Left ventricle myocardium inferior (tissue), 1 donor: ENCODE measurements around the gene HSDL1. TPM values are rescaled to one million over a fixed set of nuclear protein-coding genes. Genes with fewer than 3 reads are reported as not detected.

Source experiments
- DNase-seq: peaks from one replicate; pipeline ENCODE4 v3.0.0-alpha.2; 2020
- H3K27ac ChIP-seq: fragments of 200-600 bp; replicated peaks from 2 replicates; pipeline ENCODE4 v1.8.0; 2021
- H3K27me3 ChIP-seq: fragments of 200-600 bp; 2 replicates; pipeline ENCODE4 v1.8.0; 2021; ENCODE audit warnings: low read depth
- H3K36me3 ChIP-seq: fragments of 200-600 bp; 2 replicates; pipeline ENCODE4 v1.8.0; 2021
- H3K4me1 ChIP-seq: fragments of 200-600 bp; 2 replicates; pipeline ENCODE4 v1.8.0; 2021
- H3K4me3 ChIP-seq: fragments of 200-600 bp; 2 replicates; pipeline ENCODE4 v1.8.0; 2021; ENCODE audit warnings: mild to moderate bottlenecking, moderate library complexity
- H3K9me3 ChIP-seq: fragments of 200-600 bp; replicated peaks from 2 replicates; pipeline ENCODE4 v1.8.0; 2021
- intact Hi-C: fragments of 100-400 bp; cut with micrococcal nuclease; formaldehyde crosslinking; loops from one replicate; pipeline ENCODE4 v1.11.0; 2022
- total RNA-seq: library from RNA; stranded (reverse); fragmentation: NEBNext Ultra II Directional; extraction: Animal tissue kit (Norgen Biotek cat#: 25700); gene quantifications from one replicate; pipeline ENCODE4 v1.2.1, GENCODE V29; 2021
- TF ChIP-seq, protein P1 (sequence below): fragments of 200-600 bp; IDR thresholded peaks from 2 replicates; pipeline ENCODE4 v1.8.0; 2021; ENCODE audit warnings: antibody characterized with exemption, mild to moderate bottlenecking, borderline replicate concordance
- donor health status: DM: no; HTN: yes; CAD: no; lungs with severe emphysema.

The HSDL1 gene
- total RNA-seq, 1 donor from 2014 or later = 23.8 TPM

DNA sequence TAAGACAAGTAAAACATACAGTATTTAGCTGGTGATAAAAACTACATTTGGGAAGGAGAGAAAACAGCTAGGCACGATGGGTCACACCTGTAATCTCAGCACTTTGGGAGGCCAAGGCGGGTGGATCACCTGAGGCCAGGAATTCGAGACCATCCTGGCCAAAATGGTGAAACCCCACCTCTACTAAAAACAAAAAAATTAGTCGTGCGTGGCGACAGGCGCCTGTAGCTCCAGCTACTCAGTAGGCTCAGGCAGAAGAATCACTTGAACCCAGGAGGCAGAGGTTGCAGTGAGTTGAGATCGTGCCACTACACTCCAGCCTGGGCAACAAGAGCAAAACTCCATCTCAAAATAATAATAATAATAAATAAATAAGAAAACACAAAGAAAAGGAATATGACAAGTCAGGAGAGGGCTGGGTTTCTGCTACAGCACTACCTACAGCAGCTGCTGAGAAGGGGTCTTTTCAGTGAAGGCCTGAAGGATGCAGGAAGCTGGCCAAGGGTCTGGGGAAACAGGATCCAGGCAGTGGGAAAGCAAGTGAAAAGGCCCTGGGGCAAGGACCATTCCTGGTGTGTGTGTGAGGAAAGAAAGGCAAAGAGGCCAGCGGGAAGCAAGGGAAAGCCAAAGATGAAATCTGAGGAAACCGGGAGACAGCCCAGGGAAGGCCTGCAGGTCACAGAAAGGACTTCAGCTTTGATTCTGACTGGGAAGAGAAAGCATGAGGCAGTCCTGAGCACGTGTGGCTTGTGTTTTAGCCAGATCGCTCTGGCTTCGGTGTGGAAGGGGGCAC is 38.8 kb downstream of the HSDL1 start:
- intact Hi-C loops = no loop called here
- TF ChIP-seq, protein P1, sequence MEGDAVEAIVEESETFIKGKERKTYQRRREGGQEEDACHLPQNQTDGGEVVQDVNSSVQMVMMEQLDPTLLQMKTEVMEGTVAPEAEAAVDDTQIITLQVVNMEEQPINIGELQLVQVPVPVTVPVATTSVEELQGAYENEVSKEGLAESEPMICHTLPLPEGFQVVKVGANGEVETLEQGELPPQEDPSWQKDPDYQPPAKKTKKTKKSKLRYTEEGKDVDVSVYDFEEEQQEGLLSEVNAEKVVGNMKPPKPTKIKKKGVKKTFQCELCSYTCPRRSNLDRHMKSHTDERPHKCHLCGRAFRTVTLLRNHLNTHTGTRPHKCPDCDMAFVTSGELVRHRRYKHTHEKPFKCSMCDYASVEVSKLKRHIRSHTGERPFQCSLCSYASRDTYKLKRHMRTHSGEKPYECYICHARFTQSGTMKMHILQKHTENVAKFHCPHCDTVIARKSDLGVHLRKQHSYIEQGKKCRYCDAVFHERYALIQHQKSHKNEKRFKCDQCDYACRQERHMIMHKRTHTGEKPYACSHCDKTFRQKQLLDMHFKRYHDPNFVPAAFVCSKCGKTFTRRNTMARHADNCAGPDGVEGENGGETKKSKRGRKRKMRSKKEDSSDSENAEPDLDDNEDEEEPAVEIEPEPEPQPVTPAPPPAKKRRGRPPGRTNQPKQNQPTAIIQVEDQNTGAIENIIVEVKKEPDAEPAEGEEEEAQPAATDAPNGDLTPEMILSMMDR = no peak
- DNase-seq = no peak
- H3K27ac ChIP-seq = peak overlapping the region; percentile 88
- peaks cover 88% of the 10 kb centered on the region for H3K4me1 ChIP-seq
- H3K27me3 ChIP-seq = no peaks in the 10 kb centered on the region
- H3K36me3 ChIP-seq = peaks cover 18% of the 10 kb centered on the region
- no peaks in the 10 kb centered on the region for H3K9me3 ChIP-seq
- H3K4me3 ChIP-seq = no peak overlapping the region

DNA sequence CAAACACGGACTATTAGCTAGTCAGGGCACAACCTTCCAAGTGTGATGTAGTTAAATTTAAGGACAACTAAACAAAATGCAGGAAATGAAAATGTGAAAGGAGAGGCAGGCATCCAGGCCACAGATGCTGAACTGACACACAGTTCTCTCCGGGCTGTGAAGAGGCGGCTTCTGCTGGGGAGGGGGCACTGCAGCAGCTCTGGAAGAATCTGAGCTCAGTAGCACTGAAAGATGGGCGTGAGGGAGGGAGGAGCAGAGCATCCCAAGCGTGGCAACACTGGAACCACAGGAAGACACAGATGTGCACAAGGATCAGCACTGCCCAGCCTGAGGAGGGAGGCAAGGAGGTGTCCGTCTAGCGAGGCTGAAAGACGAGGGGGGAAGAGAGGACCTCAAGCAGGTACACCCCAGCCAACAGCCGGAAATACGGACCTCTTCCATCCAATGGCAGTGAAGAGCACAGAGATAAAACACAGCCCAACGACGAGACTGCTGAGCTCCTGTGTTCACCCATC is 39.6 kb downstream of the HSDL1 start:
- peaks cover 88% of the 10 kb centered on the region for H3K4me1 ChIP-seq
- H3K4me3 ChIP-seq = no peak overlapping the region
- H3K36me3 ChIP-seq = peaks cover 25% of the 10 kb centered on the region
- no peaks in the 10 kb centered on the region for H3K9me3 ChIP-seq
- peak overlapping the region; percentile 88 for H3K27ac ChIP-seq
- TF ChIP-seq, protein P1 = no peak
- no peaks in the 10 kb centered on the region for H3K27me3 ChIP-seq
- DNase-seq = no peak
- intact Hi-C loops = no loop called here

DNA sequence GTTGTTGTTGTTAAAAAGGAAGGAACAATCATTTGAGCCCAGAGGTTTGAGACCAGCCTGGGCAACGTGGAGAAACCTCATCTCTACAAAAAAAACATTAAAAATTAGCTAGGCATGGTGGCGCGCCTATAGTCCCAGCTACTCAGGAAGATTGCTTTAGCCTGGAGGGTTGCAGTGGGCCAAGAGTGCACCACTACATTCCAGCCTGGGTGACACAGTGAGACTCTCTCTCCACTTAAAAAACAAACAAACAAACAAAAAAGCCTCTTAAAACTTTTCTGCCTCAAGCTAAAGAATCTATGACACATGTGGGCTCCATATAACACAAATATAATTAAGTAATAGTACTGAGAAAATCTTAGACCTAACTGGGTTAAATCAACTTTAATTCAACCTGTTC is 40.7 kb downstream of the HSDL1 start:
- Histone ChIP-seq H3K36me3 (peaks cover 36% of the 10 kb centered on the region), H3K27me3 (no peaks in the 10 kb centered on the region), H3K27ac (peak overlapping the region; percentile 32), H3K4me1 (peaks cover 80% of the 10 kb centered on the region), H3K4me3 (no peak overlapping the region), H3K9me3 (no peaks in the 10 kb centered on the region)
- intact Hi-C loops = no loop called here
- no peak for DNase-seq
- TF ChIP-seq, protein P1 = no peak

DNA sequence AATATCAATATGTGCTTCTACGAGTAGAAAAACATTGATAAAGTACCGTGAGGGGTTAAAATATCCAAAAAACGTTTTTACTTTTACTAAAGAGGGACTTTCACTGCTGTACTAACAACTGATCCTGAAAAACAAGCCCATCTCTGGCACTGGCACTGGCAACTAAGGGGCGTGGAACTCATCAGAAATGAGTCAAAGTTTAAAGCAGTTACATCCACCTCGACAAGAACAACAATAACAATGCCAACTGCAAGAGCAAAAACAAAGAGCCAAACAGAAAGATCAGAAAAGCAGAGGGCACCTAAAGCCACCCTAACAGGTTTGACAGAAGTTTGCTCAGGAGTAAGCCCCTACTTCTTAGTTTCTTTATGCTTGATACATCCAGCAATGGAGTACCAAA is 41.3 kb downstream of the HSDL1 start:
- H3K4me3 ChIP-seq = no peak overlapping the region
- H3K4me1 ChIP-seq = peaks cover 75% of the 10 kb centered on the region
- H3K27me3 ChIP-seq = no peaks in the 10 kb centered on the region
- no peak for DNase-seq
- peak overlapping the region; percentile 32 for H3K27ac ChIP-seq
- no peaks in the 10 kb centered on the region for H3K9me3 ChIP-seq
- TF ChIP-seq, protein P1 = no peak
- intact Hi-C loops = no loop called here
- peaks cover 35% of the 10 kb centered on the region for H3K36me3 ChIP-seq

DNA sequence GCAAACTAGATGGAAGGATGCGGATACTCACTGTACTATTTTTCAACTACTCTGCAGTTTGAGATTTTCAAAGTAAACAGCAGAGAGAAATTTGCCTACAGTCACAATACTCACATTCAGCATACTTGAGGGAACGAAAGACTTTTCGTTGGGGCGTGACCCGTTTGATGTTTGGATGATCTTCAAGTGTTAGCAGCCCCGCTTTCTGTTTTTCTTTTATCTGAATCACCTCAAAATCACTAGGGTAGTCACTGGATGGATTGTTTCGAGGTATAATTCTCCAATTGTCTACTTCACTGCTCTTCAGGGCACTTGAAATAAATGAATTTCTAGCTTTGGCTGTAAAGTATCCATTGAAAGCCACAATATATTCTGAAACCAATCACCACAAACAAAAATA is 46.0 kb downstream of the HSDL1 start:
- TF ChIP-seq, protein P1 = no peak
- intact Hi-C loops = no loop called here
- no peaks in the 10 kb centered on the region for H3K27me3 ChIP-seq
- peaks cover 75% of the 10 kb centered on the region for H3K36me3 ChIP-seq
- DNase-seq = no peak
- H3K4me1 ChIP-seq = peaks cover 57% of the 10 kb centered on the region
- H3K27ac ChIP-seq = no peak overlapping the region
- H3K9me3 ChIP-seq = no peaks in the 10 kb centered on the region
- no peak overlapping the region for H3K4me3 ChIP-seq
